ENCODE results near the gene NFATC1. TPM values are rescaled to one million over a fixed set of nuclear protein-coding genes. Genes with fewer than 3 reads are reported as not detected.

Gene NFATC1
- total RNA-seq, 2 experiments from 2014 or later = 36.9 to 37.1 TPM

- H3K36me3 Mint-ChIP-seq (ENCODE audit: low read depth) = peaks cover 10% of the 10 kb centered on the region
- ChIA-PET CTCF (interaction anchor here (0.6 to 6.4 kb wide), 14 partner anchors 8 to 727 kb away, joined by 3 to 41 read pairs (median 4); no protein-coding TSS in a partner anchor), POLR2A (interaction anchor here (0.7 kb wide), 1 partner anchor 19 kb away, joined by 3 read pairs; no protein-coding TSS in a partner anchor)
- no peak overlapping the region for H3K27ac Mint-ChIP-seq
- no peaks in the 10 kb centered on the region for H3K27me3 Mint-ChIP-seq
- H3K4me1 Mint-ChIP-seq = peaks cover 7% of the 10 kb centered on the region
- no peaks in the 10 kb centered on the region for H3K9me3 Mint-ChIP-seq
- no peak overlapping the region for H3K4me3 Mint-ChIP-seq
- DNase-seq = no peak
Observed at GRCh38 chr18:79379251-79379905, 16.4 kb upstream of the NFATC1 start.

GRCh38 chr18:79379931-79380815 lies 15.6 kb upstream of the NFATC1 start:
- H3K36me3 Mint-ChIP-seq (ENCODE audit: low read depth) = peaks cover 10% of the 10 kb centered on the region
- H3K4me3 Mint-ChIP-seq = no peak overlapping the region
- ChIA-PET CTCF (interaction anchor here (0.6 to 6.4 kb wide), 15 partner anchors 11 to 726 kb away, joined by 3 to 41 read pairs (median 4); no protein-coding TSS in a partner anchor), POLR2A (interaction anchor here (0.6 kb wide), 1 partner anchor 760 kb away, joined by 4 read pairs; no protein-coding TSS in a partner anchor)
- DNase-seq = no peak
- no peaks in the 10 kb centered on the region for H3K9me3 Mint-ChIP-seq
- no peak overlapping the region for H3K27ac Mint-ChIP-seq
- H3K4me1 Mint-ChIP-seq = peaks cover 7% of the 10 kb centered on the region
- H3K27me3 Mint-ChIP-seq = no peaks in the 10 kb centered on the region

- H3K27ac Mint-ChIP-seq = no peak overlapping the region
- ChIA-PET CTCF (interaction anchor here (0.8 to 6.4 kb wide), 9 partner anchors 10 to 308 kb away, joined by 3 to 41 read pairs (median 8); no protein-coding TSS in a partner anchor), POLR2A (interaction anchor here (0.6 kb wide), 1 partner anchor 759 kb away, joined by 4 read pairs; no protein-coding TSS in a partner anchor)
- peaks cover 7% of the 10 kb centered on the region for H3K4me1 Mint-ChIP-seq
- H3K36me3 Mint-ChIP-seq (ENCODE audit: low read depth) = peaks cover 10% of the 10 kb centered on the region
- H3K9me3 Mint-ChIP-seq = no peaks in the 10 kb centered on the region
- H3K27me3 Mint-ChIP-seq = no peaks in the 10 kb centered on the region
- peak; percentile 69 for DNase-seq
- H3K4me3 Mint-ChIP-seq = no peak overlapping the region
Observed at GRCh38 chr18:79380816-79381806, 14.6 kb upstream of the NFATC1 start.

GRCh38 chr18:79381811-79382311 lies 13.9 kb upstream of the NFATC1 start:
- H3K27me3 Mint-ChIP-seq = no peaks in the 10 kb centered on the region
- ChIA-PET CTCF (interaction anchor here (2.3 to 6.4 kb wide), 4 partner anchors 134 to 260 kb away, joined by 7 to 41 read pairs (median 10); no protein-coding TSS in a partner anchor), POLR2A (no interaction called here)

GRCh38 chr18:79382681-79383387 lies 12.9 kb upstream of the NFATC1 start:
- POLR2A ChIA-PET = interaction anchor here (0.6 kb wide), 1 partner anchor 231 kb away, joined by 4 read pairs; no protein-coding TSS in a partner anchor
- peaks cover 10% of the 10 kb centered on the region for H3K36me3 Mint-ChIP-seq (ENCODE audit: low read depth)
- CTCF ChIA-PET = interaction anchor here (0.5 to 2.1 kb wide), 3 partner anchors 22 to 727 kb away, joined by 4 read pairs; no protein-coding TSS in a partner anchor

More at GRCh38 chr18:79381811-79382311, 13.9 kb upstream of the NFATC1 start:
- no peak overlapping the region for H3K27ac Mint-ChIP-seq
- H3K36me3 Mint-ChIP-seq (ENCODE audit: low read depth) = peaks cover 10% of the 10 kb centered on the region
- no peak for DNase-seq
- no peaks in the 10 kb centered on the region for H3K9me3 Mint-ChIP-seq
- H3K4me3 Mint-ChIP-seq = no peak overlapping the region
- peaks cover 7% of the 10 kb centered on the region for H3K4me1 Mint-ChIP-seq

GRCh38 chr18:79383388-79384056 lies 12.2 kb upstream of the NFATC1 start:
- Mint-ChIP-seq H3K4me1 (peaks cover 11% of the 10 kb centered on the region), H3K36me3 (ENCODE audit: low read depth) (peaks cover 5% of the 10 kb centered on the region), H3K27ac (no peak overlapping the region), H3K27me3 (peaks cover 4% of the 10 kb centered on the region), H3K4me3 (no peak overlapping the region), H3K9me3 (no peaks in the 10 kb centered on the region)
- POLR2A ChIA-PET = no interaction called here
- no peak for DNase-seq
- CTCF ChIA-PET = interaction anchor here (0.5 to 2.1 kb wide), 3 partner anchors 22 to 726 kb away, joined by 4 read pairs; no protein-coding TSS in a partner anchor

More at GRCh38 chr18:79382681-79383387, 12.9 kb upstream of the NFATC1 start:
- H3K27me3 Mint-ChIP-seq = peaks cover 2% of the 10 kb centered on the region
- H3K4me1 Mint-ChIP-seq = peaks cover 10% of the 10 kb centered on the region
- no peak for DNase-seq
- no peak overlapping the region for H3K4me3 Mint-ChIP-seq
- H3K9me3 Mint-ChIP-seq = no peaks in the 10 kb centered on the region
- no peak overlapping the region for H3K27ac Mint-ChIP-seq

GRCh38 chr18:79384151-79384807 lies 11.5 kb upstream of the NFATC1 start:
- POLR2A ChIA-PET = no interaction called here
- H3K4me1 Mint-ChIP-seq = peaks cover 7% of the 10 kb centered on the region
- DNase-seq = no peak
- no peaks in the 10 kb centered on the region for H3K9me3 Mint-ChIP-seq
- no peak overlapping the region for H3K4me3 Mint-ChIP-seq
- peaks cover 8% of the 10 kb centered on the region for H3K27me3 Mint-ChIP-seq
- CTCF ChIA-PET = interaction anchor here (1.4 to 2.1 kb wide), 2 partner anchors 21 to 146 kb away, joined by 4 read pairs; no protein-coding TSS in a partner anchor
- no peak overlapping the region for H3K27ac Mint-ChIP-seq
- no peaks in the 10 kb centered on the region for H3K36me3 Mint-ChIP-seq (ENCODE audit: low read depth)

GRCh38 chr18:79384834-79385233 lies 10.9 kb upstream of the NFATC1 start:
- CTCF ChIA-PET = interaction anchor here (0.6 to 2.1 kb wide), 2 partner anchors 20 to 117 kb away, joined by 4 read pairs; no protein-coding TSS in a partner anchor
- POLR2A ChIA-PET = no interaction called here
- no peak for DNase-seq
- Mint-ChIP-seq H3K4me3 (no peak overlapping the region), H3K9me3 (no peaks in the 10 kb centered on the region), H3K4me1 (peaks cover 4% of the 10 kb centered on the region), H3K27me3 (peaks cover 13% of the 10 kb centered on the region), H3K27ac (no peak overlapping the region), H3K36me3 (ENCODE audit: low read depth) (no peaks in the 10 kb centered on the region)

GRCh38 chr18:79385326-79385707 lies 10.4 kb upstream of the NFATC1 start:
- Mint-ChIP-seq H3K27ac (no peak overlapping the region), H3K9me3 (no peaks in the 10 kb centered on the region), H3K4me3 (no peak overlapping the region), H3K27me3 (peaks cover 14% of the 10 kb centered on the region), H3K4me1 (peaks cover 4% of the 10 kb centered on the region), H3K36me3 (ENCODE audit: low read depth) (no peaks in the 10 kb centered on the region)
- POLR2A ChIA-PET = no interaction called here
- CTCF ChIA-PET = interaction anchor here (0.6 kb wide), 1 partner anchor 116 kb away, joined by 4 read pairs; no protein-coding TSS in a partner anchor
- no peak for DNase-seq

GRCh38 chr18:79385708-79386341 lies 9.9 kb upstream of the NFATC1 start:
- Mint-ChIP-seq H3K4me1 (peaks cover 4% of the 10 kb centered on the region), H3K27me3 (peaks cover 18% of the 10 kb centered on the region), H3K27ac (no peak overlapping the region), H3K4me3 (no peak overlapping the region), H3K36me3 (ENCODE audit: low read depth) (no peaks in the 10 kb centered on the region), H3K9me3 (no peaks in the 10 kb centered on the region)
- ChIA-PET POLR2A (no interaction called here), CTCF (no interaction called here)
- DNase-seq = no peak

Data from activated CD4-positive, alpha-beta T cell treated with anti-CD3 and anti-CD28 coated beads, Interleukin-2, amount 10 ng/mL, durations not matched to agents 7 days and 5 days (primary cell).